ENCODE results near the gene ZNF200.

Gene ZNF200

DNA sequence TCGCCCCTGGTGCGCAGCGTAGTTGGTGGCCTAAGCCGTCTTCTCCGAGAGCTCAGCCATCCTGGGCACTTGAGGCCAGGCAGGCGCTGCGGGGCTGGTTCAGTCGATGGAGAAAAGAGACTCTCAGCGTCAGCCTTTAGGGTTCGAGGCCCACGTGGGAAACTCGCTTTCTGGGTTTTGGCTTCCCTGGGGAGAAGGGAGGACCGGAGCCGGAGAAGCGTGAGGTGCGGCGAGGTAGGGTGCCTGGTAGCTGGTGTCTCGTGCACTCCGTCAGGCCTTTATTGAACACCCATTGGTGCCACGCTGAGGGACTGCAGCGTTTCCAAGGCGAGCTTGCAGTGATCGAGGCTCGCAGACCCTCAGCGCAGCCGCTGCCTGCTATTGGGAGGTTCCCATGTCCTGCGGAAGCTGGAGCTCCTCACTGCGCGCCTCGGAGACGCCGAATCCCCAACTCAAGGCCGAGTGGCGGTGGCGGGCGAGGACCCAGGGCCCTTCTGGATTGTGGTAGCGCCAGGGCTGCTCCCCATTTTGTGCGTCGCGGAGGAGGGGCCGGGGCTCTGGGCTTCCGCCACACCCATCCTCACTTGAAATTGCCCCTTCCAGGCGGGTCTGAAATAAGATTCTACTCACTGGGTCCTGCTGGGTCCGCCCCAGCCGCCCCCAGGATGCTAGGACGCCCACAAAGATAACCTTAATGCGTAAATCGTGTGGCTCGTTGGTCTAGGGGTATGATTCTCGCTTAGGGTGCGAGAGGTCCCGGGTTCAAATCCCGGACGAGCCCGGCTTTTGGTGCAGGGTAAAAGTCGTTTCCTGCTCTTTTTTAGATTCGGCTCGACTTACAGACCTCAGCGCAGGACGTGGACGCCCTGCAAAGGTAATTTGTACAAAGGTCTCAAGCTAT is 45.8 kb downstream of the ZNF200 start:
- TF ChIP-seq, protein P1, sequence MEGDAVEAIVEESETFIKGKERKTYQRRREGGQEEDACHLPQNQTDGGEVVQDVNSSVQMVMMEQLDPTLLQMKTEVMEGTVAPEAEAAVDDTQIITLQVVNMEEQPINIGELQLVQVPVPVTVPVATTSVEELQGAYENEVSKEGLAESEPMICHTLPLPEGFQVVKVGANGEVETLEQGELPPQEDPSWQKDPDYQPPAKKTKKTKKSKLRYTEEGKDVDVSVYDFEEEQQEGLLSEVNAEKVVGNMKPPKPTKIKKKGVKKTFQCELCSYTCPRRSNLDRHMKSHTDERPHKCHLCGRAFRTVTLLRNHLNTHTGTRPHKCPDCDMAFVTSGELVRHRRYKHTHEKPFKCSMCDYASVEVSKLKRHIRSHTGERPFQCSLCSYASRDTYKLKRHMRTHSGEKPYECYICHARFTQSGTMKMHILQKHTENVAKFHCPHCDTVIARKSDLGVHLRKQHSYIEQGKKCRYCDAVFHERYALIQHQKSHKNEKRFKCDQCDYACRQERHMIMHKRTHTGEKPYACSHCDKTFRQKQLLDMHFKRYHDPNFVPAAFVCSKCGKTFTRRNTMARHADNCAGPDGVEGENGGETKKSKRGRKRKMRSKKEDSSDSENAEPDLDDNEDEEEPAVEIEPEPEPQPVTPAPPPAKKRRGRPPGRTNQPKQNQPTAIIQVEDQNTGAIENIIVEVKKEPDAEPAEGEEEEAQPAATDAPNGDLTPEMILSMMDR (IDR thresholded peaks at IDR 0.05; ENCODE audit: poor library complexity, severe bottlenecking) = no peak
- DNase-seq (ENCODE audit: low spot score) (peak; percentile 73), ATAC-seq (ENCODE audit: low read depth) (peak; percentile 56)
- H3K27me3 ChIP-seq (ENCODE audit: insufficient read depth, poor library complexity, severe bottlenecking) = no peaks in the 10 kb centered on the region
- H3K27ac ChIP-seq (ENCODE audit: poor library complexity, severe bottlenecking) = peak overlapping the region; percentile 54
- H3K4me3 ChIP-seq (ENCODE audit: severe bottlenecking) = peak overlapping the region; percentile 52
- no peaks in the 10 kb centered on the region for H3K9me3 ChIP-seq (ENCODE audit: severe bottlenecking)
- no peaks in the 10 kb centered on the region for H3K36me3 ChIP-seq (ENCODE audit: low read depth)
- no peaks in the 10 kb centered on the region for H3K4me1 ChIP-seq (ENCODE audit: insufficient read depth, poor library complexity, severe bottlenecking)

DNA sequence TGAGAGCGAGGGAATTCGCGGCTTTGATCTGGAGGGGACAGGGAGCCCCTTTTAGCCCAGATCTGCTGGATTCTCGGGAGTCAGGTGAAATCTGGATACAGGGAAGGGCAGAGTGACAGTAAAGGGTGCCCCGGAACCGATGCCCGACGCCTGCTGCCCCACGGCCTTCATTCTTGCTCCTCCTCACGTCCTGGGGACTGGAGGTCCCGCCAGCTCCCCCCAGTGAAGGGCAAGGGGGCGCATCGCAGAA is 46.4 kb downstream of the ZNF200 start:
- no peaks in the 10 kb centered on the region for H3K9me3 ChIP-seq (ENCODE audit: severe bottlenecking)
- H3K4me3 ChIP-seq (ENCODE audit: severe bottlenecking) = peak overlapping the region; percentile 52
- peak overlapping the region; percentile 54 for H3K27ac ChIP-seq (ENCODE audit: poor library complexity, severe bottlenecking)
- H3K36me3 ChIP-seq (ENCODE audit: low read depth) = no peaks in the 10 kb centered on the region
- no peaks in the 10 kb centered on the region for H3K4me1 ChIP-seq (ENCODE audit: insufficient read depth, poor library complexity, severe bottlenecking)
- TF ChIP-seq, protein P1 (IDR thresholded peaks at IDR 0.05; ENCODE audit: poor library complexity, severe bottlenecking) = no peak
- DNase-seq (ENCODE audit: low spot score) (no peak), ATAC-seq (ENCODE audit: low read depth) (peak; percentile 4; the same call in 2 of the 3 replicates)
- no peaks in the 10 kb centered on the region for H3K27me3 ChIP-seq (ENCODE audit: insufficient read depth, poor library complexity, severe bottlenecking)

DNA sequence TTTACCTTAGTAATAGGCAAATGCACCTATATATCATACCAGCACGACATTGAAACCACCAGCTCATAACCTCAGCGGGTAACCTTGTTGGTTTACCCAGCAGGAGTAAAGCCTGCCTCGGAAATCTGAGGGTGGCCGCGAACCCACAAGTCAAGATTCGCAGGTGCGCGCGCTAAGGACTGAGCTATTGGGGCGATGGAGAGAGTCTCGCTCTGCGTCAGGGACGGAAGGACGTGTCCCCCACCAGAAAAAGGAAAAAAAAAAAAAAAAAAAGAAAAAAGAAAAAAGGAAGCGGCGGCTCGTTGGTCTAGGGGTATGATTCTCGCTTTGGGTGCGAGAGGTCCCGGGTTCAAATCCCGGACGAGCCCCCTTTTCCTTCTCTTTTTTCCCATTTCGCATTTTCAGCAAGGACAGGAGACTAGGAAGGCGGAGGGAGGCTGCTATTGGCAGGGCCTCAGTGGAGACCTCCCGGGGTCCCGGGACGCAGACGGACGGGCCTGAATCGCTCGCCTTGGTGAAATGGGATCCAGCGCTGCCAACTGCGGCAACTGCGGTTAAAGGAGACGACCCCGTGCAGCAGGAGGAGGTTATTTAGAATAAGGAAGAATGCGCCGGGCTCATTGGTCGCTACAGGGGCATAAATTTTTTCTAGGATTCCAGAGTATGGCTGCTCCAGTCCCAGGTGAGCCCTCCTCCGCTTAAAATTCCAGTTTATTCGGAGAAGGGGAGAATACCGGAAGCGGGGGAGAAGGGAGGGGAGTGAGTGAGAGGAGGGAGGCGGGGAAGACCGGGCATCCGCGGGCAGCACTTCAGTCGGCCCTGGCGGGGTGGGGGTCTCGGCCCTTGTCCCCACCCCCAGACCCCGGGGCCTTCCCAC is 46.9 kb downstream of the ZNF200 start, which contains the start of gene OR1F1:
TSS of gene OR1F1 (plus strand) at position 407 of the 877 bp plus-strand sequence.
- H3K4me3 ChIP-seq (ENCODE audit: severe bottlenecking) = peak within 1 kb of the TSS; percentile 52
- peak; percentile 35; the same call in 2 of the 3 replicates for ATAC-seq (ENCODE audit: low read depth)

DNA sequence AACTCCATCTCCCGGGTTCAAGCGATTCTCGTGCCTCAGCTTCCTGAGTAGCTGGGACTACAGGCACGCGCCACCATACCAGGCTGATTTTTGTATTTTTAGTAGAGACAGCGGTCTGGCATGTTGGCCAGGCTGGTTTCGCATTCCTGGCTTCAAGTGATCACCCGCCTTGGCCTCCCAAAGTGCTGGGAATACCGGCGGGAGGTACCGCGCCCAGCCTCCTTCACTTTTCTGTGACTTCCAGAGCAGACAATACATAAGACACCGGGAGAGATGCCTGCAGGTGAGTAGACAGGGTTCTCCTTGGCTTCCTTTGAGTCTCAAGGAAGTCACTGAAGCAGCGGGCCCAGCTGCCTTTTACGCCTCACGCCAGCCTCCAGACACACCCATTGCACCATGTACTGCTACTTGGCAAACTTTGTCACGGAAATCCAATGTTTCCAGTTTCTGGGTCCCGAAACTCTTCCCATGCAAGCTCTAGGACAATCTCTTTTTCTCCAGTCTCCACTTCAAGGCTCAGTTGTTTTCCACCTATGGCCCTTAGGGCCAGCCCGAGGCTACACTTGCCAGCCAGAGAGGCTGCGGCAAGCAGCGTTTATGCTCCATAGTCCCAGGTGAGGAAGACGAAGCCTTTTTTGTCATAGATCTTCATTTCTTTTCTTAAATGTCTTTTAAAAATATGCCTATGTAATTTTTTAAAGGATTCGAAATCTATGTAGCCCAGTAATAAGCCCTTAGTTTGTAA is 47.8 kb downstream of the ZNF200 start:
- Histone ChIP-seq H3K4me1 (ENCODE audit: insufficient read depth, poor library complexity, severe bottlenecking) (no peaks in the 10 kb centered on the region), H3K9me3 (ENCODE audit: severe bottlenecking) (no peaks in the 10 kb centered on the region), H3K36me3 (ENCODE audit: low read depth) (no peaks in the 10 kb centered on the region), H3K27me3 (ENCODE audit: insufficient read depth, poor library complexity, severe bottlenecking) (no peaks in the 10 kb centered on the region), H3K27ac (ENCODE audit: poor library complexity, severe bottlenecking) (no peak overlapping the region), H3K4me3 (ENCODE audit: severe bottlenecking) (peak overlapping the region; percentile 52)
- ATAC-seq (ENCODE audit: low read depth) (no peak), DNase-seq (ENCODE audit: low spot score) (no peak)
- TF ChIP-seq, protein P1 (IDR thresholded peaks at IDR 0.05; ENCODE audit: poor library complexity, severe bottlenecking) = no peak

More for the DNA sequence above, 46.9 kb downstream of the ZNF200 start, which contains the start of gene OR1F1:
- Histone ChIP-seq H3K27me3 (ENCODE audit: insufficient read depth, poor library complexity, severe bottlenecking) (no peaks in the 10 kb centered on the region), H3K36me3 (ENCODE audit: low read depth) (no peaks in the 10 kb centered on the region), H3K9me3 (ENCODE audit: severe bottlenecking) (no peaks in the 10 kb centered on the region), H3K27ac (ENCODE audit: poor library complexity, severe bottlenecking) (peak within 1 kb of the TSS; percentile 54), H3K4me1 (ENCODE audit: insufficient read depth, poor library complexity, severe bottlenecking) (no peaks in the 10 kb centered on the region)
- TF ChIP-seq, protein P1 (IDR thresholded peaks at IDR 0.05; ENCODE audit: poor library complexity, severe bottlenecking) = no peak
- no peak for DNase-seq (ENCODE audit: low spot score)
